ENCODE results near the gene CASP8.

Gene CASP8

GRCh38 chr2:201329409-201329808, 69.1 kb downstream of the CASP8 start:
- no peak for TF ChIP-seq CTCF (IDR thresholded peaks at IDR 0.05)
- Histone ChIP-seq H3K36me3 (no peaks in the 10 kb centered on the region), H3K27me3 (no peaks in the 10 kb centered on the region), H3K27ac (no peak overlapping the region), H3K4me1 (no peaks in the 10 kb centered on the region), H3K9me3 (peaks cover 5 to 16% (median 6%) of the 10 kb centered on the region in 3 donors), H3K4me3 (no peak overlapping the region)
- intact Hi-C loops (cut with DNase I; ENCODE audit: low total_unique reads), result no loop called here
- no peak for DNase-seq

Measured in tibial artery (tissue), 4 donors.